B cell (primary cell): ENCODE results near the gene NET1. TPM values are rescaled to one million over a fixed set of nuclear protein-coding genes. Genes with fewer than 3 reads are reported as not detected.

Source experiments
- ATAC-seq: fragments of 200-7000 bp; cut with Tn5 transposase; one replicate; pipeline ENCODE4 v1.10.0; 2021; ENCODE audit warnings: low read depth, mild to moderate bottlenecking, moderate number of reproducible peaks, moderate library complexity
- CTCF ChIA-PET: fragments of 350-600 bp; sonication (Branson Sonifier 250); formaldehyde crosslinking; loops from one replicate; lab custom pipeline; 2021; ENCODE audit warnings: antibody characterized with exemption, inconsistent platforms; lab: Charles Lee
- POLR2A ChIA-PET: fragments of 350-600 bp; sonication (Branson Sonifier 250); formaldehyde crosslinking; loops from one replicate; lab custom pipeline; 2021; ENCODE audit warnings: antibody characterized with exemption; lab: Charles Lee
- DNase-seq: peaks from one replicate; pipeline ENCODE4 v3.0.0; 2013
- H2AFZ ChIP-seq: 2 replicates; pipeline ENCODE4 v1.6.1; 2012; ENCODE audit warnings: mild to moderate bottlenecking, low read depth, low read length; ENCODE audit not compliant: insufficient read depth, poor library complexity, severe bottlenecking
- H3K27ac ChIP-seq, 2 donors: 1 replicate in 1 of 2; 2 replicates in 1 of 2; pipeline ENCODE4 v1.5.1; 2012 to 2013; ENCODE audit warnings: low read length in 2 of 2, mild to moderate bottlenecking in 2 of 2, moderate library complexity in 1 of 2
- H3K27me3 ChIP-seq, 4 experiments: fragments of 200-600 bp in 1 of 4; sonication (generic) in 1 of 4; replicated peaks in 1 of 4; 1 replicate in 2 of 4; 2 replicates in 2 of 4; pipeline versions ENCODE4 v1.6.1 to v1.7.0; 2013 to 2016; ENCODE audit warnings: low read length in 3 of 4, mild to moderate bottlenecking in 2 of 4, mixed read lengths in 1 of 4, moderate library complexity in 1 of 4; ENCODE audit not compliant: insufficient read depth in 4 of 4, control insufficient read depth in 3 of 4; ENCODE audit errors: control extremely low read depth in 1 of 4
- H3K36me3 ChIP-seq, 2 experiments: replicated peaks in 1 of 2; 1 replicate in 1 of 2; 2 replicates in 1 of 2; pipeline versions ENCODE4 v1.6.1 to v1.7.1; 2013; ENCODE audit warnings: low read length in 1 of 2; ENCODE audit not compliant: insufficient read depth in 2 of 2, control insufficient read depth in 1 of 2; ENCODE audit errors: control extremely low read depth in 1 of 2, extremely low read depth in 1 of 2
- H3K4me1 ChIP-seq, 2 donors: fragments of 200-600 bp in 1 of 2; sonication (generic) in 1 of 2; 1 replicate in 1 of 2; 2 replicates in 1 of 2; pipeline versions ENCODE4 v1.5.1 to v1.6.1; 2013 to 2017; ENCODE audit warnings: low read length in 2 of 2; ENCODE audit not compliant: control insufficient read depth in 2 of 2, insufficient read depth in 2 of 2
- H3K4me2 ChIP-seq: replicated peaks from 2 replicates; pipeline ENCODE3; 2012; ENCODE audit warnings: mild to moderate bottlenecking, low read depth, low read length; ENCODE audit not compliant: poor library complexity, severe bottlenecking
- H3K4me3 ChIP-seq, 5 experiments: fragments of 200-600 bp in 1 of 5; sonication (generic) in 1 of 5; 1 replicate in 3 of 5; 2 replicates in 2 of 5; pipeline versions ENCODE4 v1.5.1 to v1.7.0; 2011 to 2016; ENCODE audit warnings: low read length in 4 of 5, mild to moderate bottlenecking in 4 of 5, low read depth in 2 of 5, control low read depth in 1 of 5, moderate library complexity in 1 of 5; ENCODE audit not compliant: insufficient read depth in 1 of 5; ENCODE audit errors: control extremely low read depth in 1 of 5, extremely low read depth in 1 of 5
- H3K79me2 ChIP-seq: fragments of 200-600 bp; sonication (generic); one replicate; pipeline ENCODE4 v1.6.0; 2016; ENCODE audit warnings: low read length; ENCODE audit not compliant: control insufficient read depth, insufficient read depth
- H3K9ac ChIP-seq: fragments of 200-600 bp; sonication (generic); 2 replicates; pipeline ENCODE4 v1.6.1; 2017; ENCODE audit warnings: mild to moderate bottlenecking, low read length, moderate library complexity
- H3K9me3 ChIP-seq, 3 donors: one replicate each; pipeline versions ENCODE4 v1.6.1 to v1.7.1; 2013; ENCODE audit warnings: low read length in 2 of 3; ENCODE audit not compliant: control insufficient read depth in 2 of 3, insufficient read depth in 1 of 3; ENCODE audit errors: control extremely low read depth in 1 of 3
- H4K20me1 ChIP-seq: 2 replicates; pipeline ENCODE4 v1.6.0; 2012; ENCODE audit warnings: mild to moderate bottlenecking, low read length; ENCODE audit not compliant: insufficient read depth, control insufficient read depth, poor library complexity, severe bottlenecking
- H3K27ac Mint-ChIP-seq: one replicate; pipeline ENCODE4 v1.8.0; 2021; ENCODE audit warnings: mixed read lengths
- H3K27me3 Mint-ChIP-seq: one replicate; pipeline ENCODE4 v1.8.0; 2021; ENCODE audit warnings: mixed read lengths
- H3K4me1 Mint-ChIP-seq: one replicate; pipeline ENCODE4 v1.8.0; 2021; ENCODE audit warnings: mixed read lengths
- H3K4me3 Mint-ChIP-seq: one replicate; pipeline ENCODE4 v1.8.0; 2021; ENCODE audit warnings: mixed read lengths
- H3K9me3 Mint-ChIP-seq: one replicate; pipeline ENCODE4 v1.8.0; 2022; ENCODE audit warnings: mixed read lengths; ENCODE audit not compliant: insufficient read depth
- CTCF ChIP-seq: fragments of 200-600 bp; IDR thresholded peaks from one replicate; pipeline ENCODE4 v1.8.0; 2022; ENCODE audit warnings: antibody characterized with exemption, mild to moderate bottlenecking
- EZH2 ChIP-seq: IDR thresholded peaks from 2 replicates; pipeline ENCODE4 v1.6.1; 2012; ENCODE audit warnings: borderline replicate concordance, low read depth, mild to moderate bottlenecking, moderate library complexity, low read length; ENCODE audit not compliant: insufficient read depth, poor library complexity, severe bottlenecking
- WGBS: methylation state at CpG from one replicate; pipeline ENCODE4 v1.1.5; 2013; ENCODE audit warnings: missing lambda C conversion rate; ENCODE audit not compliant: insufficient coverage; 5-methylcytosine and 5-hydroxymethylcytosine counted together
- intact Hi-C: fragments of 100-400 bp; cut with micrococcal nuclease; formaldehyde crosslinking; loops from one replicate; pipeline ENCODE4 v1.10.0; 2022
- polyA plus RNA-seq: library from polyadenylated mRNA; depleted of rRNA; stranded (reverse); fragments of >200 nt; gene quantifications from 2 replicates; pipeline ENCODE4 v1.2.3, GENCODE V29; 2012
- total RNA-seq, 2 donors: library from RNA; stranded (reverse); fragments of 120-200 nt in 1 of 2; gene quantifications; 1 replicate in 1 of 2; 2 replicates in 1 of 2; pipeline versions ENCODE4 v1.2.3 to v1.2.4, GENCODE V29; 2013 to 2022

Gene NET1
- total and polyA plus RNA-seq, 2 donors (not counting 1 experiment from before 2014, with no cell fraction given) = 3.5 to 6.4 TPM

- 82% methylated on average over 3 of the region's 3 CpGs for WGBS
- TF ChIP-seq EZH2 (no peak), CTCF (no peak)
- DNase-seq (no peak), ATAC-seq (no peak)
- ChIA-PET CTCF (no interaction called here), POLR2A (no interaction called here)
- peaks cover 0 to 13% (median 2%) of the 10 kb centered on the region in 3 donors for H3K9me3 ChIP-seq
- H3K9ac ChIP-seq = no peak overlapping the region
- H3K4me3 ChIP-seq = no peak overlapping the region
- no peak overlapping the region for H3K4me2 ChIP-seq
- H4K20me1 ChIP-seq = no peaks in the 10 kb centered on the region
- peaks cover 9% of the 10 kb centered on the region for H3K4me1 Mint-ChIP-seq
- intact Hi-C loops = no loop called here
- no peak overlapping the region for H3K27ac ChIP-seq
- H2AFZ ChIP-seq = no peak overlapping the region
- no peaks in the 10 kb centered on the region for H3K27me3 Mint-ChIP-seq
- no peaks in the 10 kb centered on the region for H3K36me3 ChIP-seq
- H3K4me3 Mint-ChIP-seq = no peak overlapping the region
- no peak overlapping the region for H3K27ac Mint-ChIP-seq
- H3K79me2 ChIP-seq = no peaks in the 10 kb centered on the region
- peaks cover 0 to 5% (median 0%) of the 10 kb centered on the region in 4 experiments for H3K27me3 ChIP-seq
- H3K9me3 Mint-ChIP-seq = peaks cover 3% of the 10 kb centered on the region
- H3K4me1 ChIP-seq = peaks cover 0 to 9% of the 10 kb centered on the region in 2 donors
These were observed 81.3 kb downstream of the NET1 start for GRCh38 chr10:5493691-5494090.

- no peaks in the 10 kb centered on the region for H3K27me3 Mint-ChIP-seq
- Histone ChIP-seq H3K36me3 (no peaks in the 10 kb centered on the region), H3K4me2 (no peak overlapping the region), H3K27me3 (no peaks in the 10 kb centered on the region), H3K4me3 (no peak overlapping the region), H4K20me1 (no peaks in the 10 kb centered on the region), H3K79me2 (no peaks in the 10 kb centered on the region), H3K27ac (no peak overlapping the region), H3K9me3 (peaks cover 0 to 13% (median 2%) of the 10 kb centered on the region in 3 donors), H3K9ac (no peak overlapping the region), H2AFZ (no peak overlapping the region), H3K4me1 (peaks cover 0 to 9% of the 10 kb centered on the region in 2 donors)
- no peak for ATAC-seq
- intact Hi-C loops = no loop called here
- peaks cover 3% of the 10 kb centered on the region for H3K9me3 Mint-ChIP-seq
- no peak for DNase-seq
- H3K27ac Mint-ChIP-seq = no peak overlapping the region
- ChIA-PET POLR2A (no interaction called here), CTCF (no interaction called here)
- H3K4me1 Mint-ChIP-seq = peaks cover 9% of the 10 kb centered on the region
- 88% methylated on average over 5 of the region's 8 CpGs for WGBS
- no peak overlapping the region for H3K4me3 Mint-ChIP-seq
- TF ChIP-seq CTCF (no peak), EZH2 (no peak)
These were observed 82.3 kb downstream of the NET1 start for GRCh38 chr10:5494611-5495010.
